CD4-positive, alpha-beta T cell treated with Interleukin-15 for 4 hours (primary cell): ENCODE measurements around the gene SSMEM1.
A peak's percentile ranks its signal among the peaks of the same experiment; 100 is the strongest.
"Not testable (repeated sequence)": the region's sequence is repeated elsewhere in the genome, so short reads cannot be mapped to it uniquely, and the experiment has no call there.

ENCODE experiments used
- DNase-seq: peaks from one replicate; pipeline ENCODE4 v3.0.0-alpha.2; 2020; ENCODE audit warnings: low spot score

The SSMEM1 gene, protein sequence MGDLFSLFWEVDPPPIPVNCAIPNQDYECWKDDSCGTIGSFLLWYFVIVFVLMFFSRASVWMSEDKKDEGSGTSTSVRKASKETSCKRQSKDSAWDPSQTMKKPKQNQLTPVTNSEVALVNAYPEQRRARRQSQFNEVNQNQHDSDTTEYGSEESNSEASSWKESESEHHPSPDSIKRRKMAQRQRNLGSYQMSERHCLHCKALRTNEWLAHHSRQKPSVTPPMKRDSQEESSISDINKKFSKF

DNA sequence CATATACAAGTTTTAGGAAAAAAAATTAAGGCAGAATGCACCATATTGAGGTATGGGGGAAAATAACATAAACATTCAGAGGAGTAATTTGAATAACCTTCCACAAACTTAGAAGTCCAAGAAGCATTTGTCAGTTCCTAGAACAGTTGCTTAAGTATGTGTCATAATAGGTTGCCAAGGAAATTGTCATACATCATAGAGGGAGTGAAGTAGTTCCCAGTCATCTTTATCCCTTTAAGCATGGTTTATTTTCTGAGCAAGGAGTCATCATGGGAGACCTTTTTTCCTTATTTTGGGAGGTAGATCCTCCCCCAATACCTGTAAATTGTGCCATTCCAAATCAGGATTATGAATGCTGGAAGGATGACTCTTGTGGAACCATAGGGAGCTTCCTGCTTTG is at the start of gene SSMEM1:
Gene SSMEM1, plus strand, starts transcription at position 219 of the 400 bp plus-strand sequence. Its CDS starts 51 bp downstream, at position 270.
- no peak for DNase-seq

GRCh38 chr7:130160023-130160422 is 47.6 kb upstream of the SSMEM1 start:
- no peak for DNase-seq

GRCh38 chr7:130160455-130160854 is 47.2 kb upstream of the SSMEM1 start:
- no peak for DNase-seq

- no peak for DNase-seq
Observed at GRCh38 chr7:130162196-130162595, 45.5 kb upstream of the SSMEM1 start.

GRCh38 chr7:130174237-130174959 is 33.3 kb upstream of the SSMEM1 start:
- no peak for DNase-seq

DNA sequence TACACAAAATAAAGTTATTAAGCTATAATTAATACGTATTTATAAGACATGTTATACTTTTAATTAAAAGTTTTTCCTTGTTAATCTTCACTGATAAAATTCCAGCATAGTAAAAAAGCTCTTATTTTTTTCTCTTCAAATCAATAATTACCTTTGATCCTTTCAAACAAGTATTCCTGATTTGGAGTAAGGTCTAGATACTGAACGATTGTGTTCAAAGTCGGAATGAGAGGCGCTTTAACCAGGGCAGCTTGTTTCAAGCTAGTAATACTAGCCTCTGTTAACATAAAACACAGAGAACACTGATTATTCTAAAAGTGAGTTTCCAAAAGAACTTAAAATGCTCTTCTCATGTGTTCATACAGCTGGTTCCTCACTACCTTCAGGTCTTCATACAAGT is 29.4 kb upstream of the SSMEM1 start:
- DNase-seq = no peak

DNA sequence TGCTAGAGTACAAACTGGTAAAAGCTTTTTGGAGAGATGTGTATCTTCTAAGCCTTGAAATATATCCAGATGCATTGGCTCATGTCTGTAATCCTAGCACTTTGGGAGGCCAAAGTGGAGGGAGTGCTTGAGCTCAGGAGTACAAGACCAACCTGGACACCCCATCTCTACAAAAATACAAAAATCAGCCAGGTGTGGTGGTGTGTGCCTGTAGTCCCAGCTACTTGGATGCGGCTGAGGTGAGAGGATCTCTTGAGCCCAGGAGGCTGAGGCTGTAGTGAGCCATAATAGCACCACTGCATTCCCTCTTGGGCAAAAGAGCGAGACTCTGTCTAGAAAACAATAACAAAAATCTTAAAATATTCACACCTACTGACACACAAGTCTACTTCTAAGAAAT is 28.0 kb upstream of the SSMEM1 start:
- no peak for DNase-seq

DNA sequence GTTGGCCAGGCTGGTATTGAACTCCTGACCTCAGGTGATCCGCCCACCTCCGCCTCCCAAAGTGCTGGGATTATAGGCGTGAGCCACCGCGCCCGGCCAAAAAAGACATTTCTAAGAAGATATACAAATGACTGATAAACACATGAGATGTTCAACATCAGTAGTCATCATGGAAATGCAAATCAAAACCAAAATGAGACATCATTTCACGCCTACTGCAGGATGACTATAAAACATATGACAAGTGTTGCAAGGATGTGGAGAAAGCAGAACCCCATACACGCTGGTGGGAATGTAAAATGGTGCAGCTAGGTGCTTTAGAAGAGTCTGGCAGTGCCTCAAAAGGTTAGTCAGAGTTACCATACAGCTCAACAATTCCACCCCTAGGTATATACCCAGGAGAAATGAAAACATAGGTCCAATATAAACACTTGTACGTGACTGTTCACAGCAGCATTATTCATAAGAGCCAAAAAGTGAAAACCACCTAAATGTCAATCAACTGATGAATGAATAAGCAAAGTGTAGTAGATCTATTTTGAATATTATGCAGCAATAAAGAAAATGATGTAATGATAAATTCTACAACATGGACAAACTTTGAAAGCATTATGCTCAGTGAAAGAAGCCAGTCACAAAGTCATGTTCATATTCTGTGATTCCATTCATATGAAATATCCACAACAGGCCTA is 26.9 kb upstream of the SSMEM1 start:
- no peak for DNase-seq

GRCh38 chr7:130181263-130181605 is 26.4 kb upstream of the SSMEM1 start:
- DNase-seq = no peak

DNA sequence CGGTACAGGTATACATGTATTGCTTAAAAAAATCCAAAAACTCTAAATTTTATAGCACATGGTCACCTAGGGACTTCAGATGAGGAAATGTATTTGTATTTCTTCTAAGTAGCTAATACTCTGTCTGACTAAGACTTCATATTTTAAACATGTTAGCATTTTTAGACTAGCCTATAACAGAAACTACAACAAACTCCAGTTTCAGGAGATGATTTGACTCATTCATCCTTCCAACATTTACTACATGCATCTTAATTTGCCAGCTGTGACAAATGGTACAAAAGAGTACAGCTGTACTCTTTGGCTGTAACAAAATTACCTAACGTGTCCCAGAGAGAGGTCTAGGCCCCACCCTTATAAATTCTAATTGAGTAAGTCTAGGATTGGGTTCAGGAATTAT is 24.7 kb upstream of the SSMEM1 start:
- no peak for DNase-seq

DNA sequence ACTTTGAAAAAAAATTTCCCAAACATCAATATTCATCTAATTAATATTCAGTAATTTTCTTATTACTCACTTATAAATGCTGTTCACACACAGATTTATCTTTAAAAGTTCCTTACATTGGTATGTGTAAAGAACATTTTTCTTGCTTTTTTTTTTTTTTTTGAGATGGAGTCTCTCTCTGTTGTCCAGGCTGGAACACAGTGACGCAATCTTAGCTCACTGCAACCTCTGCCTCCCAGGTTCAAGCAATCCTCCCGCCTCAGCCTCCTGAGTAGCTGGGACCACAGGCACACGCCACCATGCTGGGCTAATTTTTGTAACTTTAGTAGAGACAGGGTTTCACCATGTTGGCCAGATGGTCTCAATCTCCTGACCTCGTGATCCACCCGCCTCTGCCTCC is 23.3 kb upstream of the SSMEM1 start:
- not testable (repeated sequence) for DNase-seq

DNA sequence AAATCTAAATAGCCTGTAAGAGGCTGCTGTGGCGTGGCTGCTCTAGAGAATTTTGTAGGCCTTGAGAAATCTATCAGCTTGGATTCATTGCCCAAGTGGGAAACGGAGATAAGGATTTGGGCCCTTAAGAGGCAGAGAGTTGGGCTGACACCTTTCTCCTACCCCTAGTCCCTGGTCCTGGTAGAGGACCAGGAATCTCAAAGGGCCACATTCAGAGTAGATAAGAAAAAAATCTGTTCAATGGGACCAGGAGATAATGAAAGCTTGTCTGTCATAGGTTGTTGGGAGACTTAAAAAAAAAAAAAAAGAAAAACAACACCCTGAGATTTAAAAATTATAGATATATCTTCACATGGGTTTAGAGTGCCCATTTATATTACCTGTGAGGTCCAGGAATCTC is 20.3 kb upstream of the SSMEM1 start:
- DNase-seq = no peak

- DNase-seq = no peak
Observed at GRCh38 chr7:130189343-130189742, 18.3 kb upstream of the SSMEM1 start.

GRCh38 chr7:130191791-130192190 is 15.9 kb upstream of the SSMEM1 start:
- no peak for DNase-seq

DNA sequence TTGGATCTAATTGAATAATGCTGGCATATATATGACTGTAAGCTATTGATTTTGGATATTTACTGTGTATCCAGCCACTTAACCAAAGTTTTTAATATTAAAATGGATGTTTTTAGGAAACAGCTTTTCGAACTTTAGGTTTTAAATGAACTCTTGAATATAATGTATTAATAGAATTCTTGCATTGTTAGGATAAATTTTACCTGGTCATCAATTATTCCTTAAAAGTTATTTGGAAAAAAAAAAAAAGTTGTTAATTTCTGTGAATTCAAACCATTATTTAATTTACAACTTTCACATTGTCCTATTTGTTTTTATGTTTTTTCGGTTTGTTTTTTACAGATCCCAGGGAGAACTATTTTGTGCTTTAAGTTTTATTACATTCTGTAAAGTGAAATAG is 12.3 kb upstream of the SSMEM1 start:
- no peak for DNase-seq

GRCh38 chr7:130196476-130196875 is 11.2 kb upstream of the SSMEM1 start:
- DNase-seq = no peak

GRCh38 chr7:130197094-130197493 is 10.6 kb upstream of the SSMEM1 start:
- DNase-seq = no peak

DNA sequence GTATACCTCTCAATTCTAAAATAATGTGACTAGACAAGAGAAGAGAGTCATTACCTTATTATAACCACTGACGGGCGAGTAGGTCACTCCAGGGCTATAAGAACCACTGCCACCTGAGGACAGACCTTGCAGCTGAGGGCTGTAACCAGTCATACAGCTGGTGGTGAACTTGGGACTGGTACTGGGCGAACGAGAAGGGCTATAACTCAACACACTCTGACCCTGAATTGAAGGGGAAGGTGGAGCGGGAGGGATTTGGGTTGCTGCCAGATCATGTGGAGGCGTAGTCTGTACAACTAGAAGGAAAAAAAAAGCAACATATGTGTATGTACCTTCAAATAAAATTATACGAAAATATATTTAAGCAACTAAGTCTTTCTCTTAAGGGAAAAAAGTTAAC is 5.9 kb upstream of the SSMEM1 start:
- DNase-seq = no peak

DNA sequence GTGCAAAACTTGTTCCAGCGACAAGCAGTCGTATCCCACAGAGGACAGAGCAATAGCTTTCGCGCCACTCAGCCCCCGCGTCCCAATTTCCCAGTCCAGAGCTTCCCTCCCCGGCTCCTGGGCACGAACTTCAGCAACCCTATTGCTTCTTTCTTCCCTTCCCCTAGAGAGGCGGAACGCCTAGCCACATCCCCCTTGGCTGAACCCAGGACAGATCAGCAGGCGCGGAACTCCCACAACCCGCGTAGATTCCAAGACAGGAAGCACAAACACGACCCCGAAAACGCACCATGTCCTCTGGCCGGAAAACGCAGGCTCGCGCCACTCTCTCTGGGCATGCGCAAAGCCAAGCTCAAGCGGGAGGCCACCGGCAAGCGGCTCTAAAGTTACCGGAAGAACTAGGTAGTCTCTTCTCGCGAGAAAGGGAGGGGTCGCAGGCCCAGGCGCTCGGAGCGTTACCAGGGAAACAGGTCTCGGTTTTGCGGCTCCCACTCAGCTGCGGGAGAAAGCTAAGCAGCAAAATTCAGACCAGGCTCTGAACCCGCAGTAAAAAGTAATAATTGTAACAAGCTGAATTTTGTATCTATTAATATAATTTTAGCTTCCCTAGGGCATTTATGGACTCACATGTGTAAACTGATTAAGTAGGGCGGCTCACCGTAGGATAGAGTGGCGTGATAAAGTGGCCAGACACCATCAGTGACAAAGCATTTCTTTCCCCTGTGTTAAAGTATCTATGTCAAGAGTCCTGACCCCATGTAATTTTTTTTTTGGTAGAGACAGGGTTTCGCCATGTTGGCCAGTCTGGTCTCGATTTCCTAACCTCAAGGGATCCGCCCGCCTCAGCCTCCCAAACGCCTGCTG is 2.3 kb upstream of the SSMEM1 start, which contains the start of gene TMEM209:
Gene TMEM209, minus strand, starts transcription at position 323 of the 864 bp plus-strand sequence. Its CDS starts 31 bp downstream, at position 292.
- peak; percentile 96 for DNase-seq

DNA sequence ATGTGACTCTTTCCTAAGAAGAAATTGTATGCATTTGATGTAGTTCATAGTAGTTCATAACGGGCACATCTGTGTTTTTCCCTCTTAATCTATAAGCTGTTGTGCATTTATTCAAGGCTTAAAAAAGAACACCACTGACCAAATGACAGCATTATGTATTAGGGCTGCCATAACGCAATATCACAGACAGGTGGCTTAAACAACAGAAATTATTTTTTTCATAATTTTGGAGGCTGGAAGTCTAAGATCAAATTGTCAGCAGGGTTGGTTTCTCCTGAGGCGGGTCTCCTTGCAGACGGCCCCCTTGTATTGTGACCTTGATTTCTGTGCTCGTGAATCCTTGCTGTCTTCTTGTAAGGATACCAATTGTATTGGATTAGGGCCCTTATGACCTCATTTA is 627 bp upstream of the SSMEM1 start:
- DNase-seq = no peak

DNA sequence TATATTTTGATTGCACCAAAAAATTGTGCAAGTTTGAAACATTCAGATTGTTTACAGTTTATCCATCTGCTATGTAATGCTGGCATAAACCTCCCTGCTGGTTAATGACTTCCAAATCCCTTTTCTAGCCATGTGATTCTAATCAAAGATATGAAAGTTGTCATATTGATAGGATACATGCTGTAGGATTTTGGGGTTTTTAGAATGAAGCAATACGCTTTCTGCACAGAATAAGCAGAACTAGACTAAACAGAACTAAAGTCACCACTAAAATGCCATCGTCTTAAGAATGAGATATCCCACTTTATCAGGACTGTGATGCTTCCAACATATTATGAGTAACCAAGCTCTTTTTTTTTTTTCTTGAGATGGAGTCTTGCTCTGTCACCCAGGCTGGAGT is 856 bp downstream of the SSMEM1 start:
- DNase-seq = no peak
